RPMI7951 (cell line): ENCODE results near the gene OR2T5. TPM values are rescaled to one million over a fixed set of nuclear protein-coding genes. Genes with fewer than 3 reads are reported as not detected.
A peak's percentile ranks its signal among the peaks of the same experiment; 100 is the strongest.
"Not testable (repeated sequence)": the region's sequence is repeated elsewhere in the genome, so short reads cannot be mapped to it uniquely, and the experiment has no call there.

Source experiments
- DNase-seq: peaks from one replicate; pipeline ENCODE4 v3.0.0-alpha.2; 2012; ENCODE audit warnings: low read depth
- total RNA-seq: library from RNA; depleted of rRNA; stranded (reverse); fragments of >200 nt; shearing (Covaris generic); gene quantifications from 2 replicates; pipeline ENCODE4 v1.2.3, GENCODE V29; 2014; rRNA removed

Gene OR2T5, protein sequence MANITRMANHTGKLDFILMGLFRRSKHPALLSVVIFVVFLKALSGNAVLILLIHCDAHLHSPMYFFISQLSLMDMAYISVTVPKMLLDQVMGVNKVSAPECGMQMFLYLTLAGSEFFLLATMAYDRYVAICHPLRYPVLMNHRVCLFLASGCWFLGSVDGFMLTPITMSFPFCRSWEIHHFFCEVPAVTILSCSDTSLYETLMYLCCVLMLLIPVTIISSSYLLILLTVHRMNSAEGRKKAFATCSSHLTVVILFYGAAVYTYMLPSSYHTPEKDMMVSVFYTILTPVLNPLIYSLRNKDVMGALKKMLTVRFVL
- total RNA-seq, result not detected in 2 replicates

DNA sequence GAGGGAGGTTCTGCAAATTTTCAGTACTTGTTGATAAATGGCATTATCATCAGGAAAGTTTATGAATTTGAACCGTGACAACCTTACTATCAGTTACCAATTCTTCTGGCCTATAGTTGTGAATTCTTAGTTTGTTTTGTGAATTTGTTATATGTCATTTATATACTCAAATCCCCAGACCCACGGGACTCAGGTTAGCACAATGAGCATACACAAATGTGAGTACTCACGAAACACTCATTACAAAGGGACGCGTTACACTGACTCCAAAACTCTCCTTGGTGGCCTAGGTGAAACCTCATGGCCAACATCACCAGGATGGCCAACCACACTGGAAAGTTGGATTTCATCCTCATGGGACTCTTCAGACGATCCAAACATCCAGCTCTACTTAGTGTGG lies at the start of gene OR2T5:
TSS of gene OR2T5 (plus strand) at position 301 of the 400 bp plus-strand sequence. CDS start at position 301, 0 bp downstream.
- DNase-seq, result not testable (repeated sequence)

DNA sequence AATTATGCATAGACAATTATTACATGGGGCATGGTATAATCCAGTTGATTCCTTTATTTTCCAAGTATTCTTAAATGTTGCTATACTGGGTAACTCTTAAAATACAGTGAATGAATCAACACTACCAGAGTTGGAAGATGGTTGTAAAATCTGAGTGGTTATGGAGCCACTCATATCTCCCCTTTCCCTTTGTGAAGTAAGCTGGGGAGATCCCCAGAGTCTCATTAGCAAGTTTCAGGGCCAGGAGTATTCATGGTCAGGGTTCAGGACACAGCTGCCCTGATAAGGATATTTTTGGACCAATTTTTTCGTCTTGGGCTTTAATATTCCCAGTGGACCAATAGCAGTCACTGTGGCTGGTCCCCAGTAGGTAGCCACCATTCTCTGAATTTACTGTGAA lies 49.7 kb upstream of the OR2T5 start:
- DNase-seq, result not testable (repeated sequence)

DNA sequence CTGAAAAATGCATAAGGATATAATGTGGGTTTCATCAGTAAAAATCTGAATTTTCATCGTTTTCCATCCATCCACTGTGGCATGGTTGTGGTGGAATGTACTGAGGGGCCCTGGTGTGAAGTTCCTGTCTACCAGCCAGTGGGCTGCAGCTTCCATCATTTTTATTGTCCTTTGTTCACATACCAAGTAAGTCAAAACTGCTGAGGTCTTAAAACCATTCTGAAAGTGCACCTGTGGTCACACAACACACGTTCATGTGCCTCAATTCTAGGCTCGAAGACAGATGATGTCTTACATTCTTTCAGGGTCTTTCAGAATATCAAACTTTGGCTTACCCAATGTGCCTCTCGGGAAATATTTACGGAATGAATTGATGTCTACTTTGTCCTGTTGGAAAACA lies 49.1 kb upstream of the OR2T5 start:
- not testable (repeated sequence) for DNase-seq

DNA sequence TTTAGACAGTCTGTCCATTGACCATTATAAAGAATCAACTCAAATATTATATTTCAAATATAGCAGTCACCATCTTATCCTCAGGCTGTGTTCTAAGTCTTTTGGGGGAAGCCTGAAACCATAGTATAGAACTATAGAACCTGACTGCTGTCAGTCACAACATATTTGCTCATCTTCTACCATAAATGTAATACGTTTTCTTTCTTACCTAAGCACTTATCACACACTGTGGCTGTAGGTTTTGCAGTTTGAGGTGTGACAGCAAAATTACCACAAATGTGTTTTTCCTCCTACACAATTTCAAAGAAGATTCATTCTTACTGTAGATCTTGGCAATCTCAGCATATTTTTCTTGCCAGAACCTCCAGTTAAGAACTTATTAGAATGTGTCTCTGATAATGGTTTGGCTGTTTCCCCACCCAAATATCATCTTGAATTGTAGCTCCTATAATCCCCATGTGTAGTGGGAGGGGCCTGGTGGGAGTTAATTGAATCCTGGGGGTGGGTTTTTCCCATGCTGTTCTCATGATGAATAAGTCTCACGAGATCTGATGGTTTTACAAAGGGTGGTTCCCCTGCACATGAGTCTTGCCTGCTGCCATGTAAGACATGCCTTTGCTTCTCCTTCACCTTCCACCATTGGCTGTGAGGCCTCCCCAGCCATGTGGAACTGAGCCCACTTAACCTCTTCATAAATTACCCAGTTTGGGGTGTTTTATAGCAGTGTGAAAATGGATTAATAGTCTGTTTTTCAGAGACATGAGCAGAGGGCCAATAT lies 45.7 kb upstream of the OR2T5 start:
- not testable (repeated sequence) for DNase-seq

DNA sequence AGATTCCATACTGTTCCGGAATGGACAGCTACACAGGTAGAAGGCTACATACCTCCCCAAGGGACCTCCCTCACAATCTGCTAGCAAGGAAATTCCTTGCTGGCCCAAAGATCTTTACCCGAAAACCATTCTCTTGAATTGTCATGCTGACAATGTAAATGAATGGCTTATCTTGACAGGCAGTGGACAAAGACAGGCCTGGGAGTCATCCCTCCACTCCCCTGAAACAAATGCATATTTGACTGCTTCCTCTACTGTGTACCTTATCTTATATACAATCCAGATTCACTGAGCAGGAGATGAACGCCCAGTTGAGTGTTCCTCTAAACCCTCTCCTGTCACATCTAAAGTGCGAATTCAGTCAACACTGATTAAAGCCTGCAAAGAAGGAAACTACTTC lies 43.8 kb upstream of the OR2T5 start:
- DNase-seq, result not testable (repeated sequence)

DNA sequence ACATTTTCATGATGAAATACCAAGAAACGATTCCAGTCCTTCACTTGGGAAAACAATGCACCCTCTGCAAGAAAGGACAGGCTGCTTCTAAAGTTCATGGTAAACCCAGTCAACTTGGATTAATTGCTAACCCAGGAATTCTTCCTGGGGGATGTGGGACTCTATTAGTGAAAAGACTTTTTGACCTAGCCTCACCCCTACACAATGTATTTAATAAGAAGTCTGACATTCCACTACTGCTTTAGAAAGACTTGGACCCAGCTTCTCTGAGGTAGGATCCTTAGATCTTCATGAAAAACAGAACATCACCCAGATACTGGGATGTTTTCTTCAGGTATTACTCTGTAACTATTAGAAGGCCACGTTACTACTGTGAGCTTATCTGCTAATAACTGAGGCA lies 43.0 kb upstream of the OR2T5 start, which contains the start of gene OR2T2:
TSS of gene OR2T2 (plus strand) at position 239 of the 400 bp plus-strand sequence. CDS start 7,161 bp downstream, outside the sequence.
- not testable (repeated sequence) for DNase-seq

DNA sequence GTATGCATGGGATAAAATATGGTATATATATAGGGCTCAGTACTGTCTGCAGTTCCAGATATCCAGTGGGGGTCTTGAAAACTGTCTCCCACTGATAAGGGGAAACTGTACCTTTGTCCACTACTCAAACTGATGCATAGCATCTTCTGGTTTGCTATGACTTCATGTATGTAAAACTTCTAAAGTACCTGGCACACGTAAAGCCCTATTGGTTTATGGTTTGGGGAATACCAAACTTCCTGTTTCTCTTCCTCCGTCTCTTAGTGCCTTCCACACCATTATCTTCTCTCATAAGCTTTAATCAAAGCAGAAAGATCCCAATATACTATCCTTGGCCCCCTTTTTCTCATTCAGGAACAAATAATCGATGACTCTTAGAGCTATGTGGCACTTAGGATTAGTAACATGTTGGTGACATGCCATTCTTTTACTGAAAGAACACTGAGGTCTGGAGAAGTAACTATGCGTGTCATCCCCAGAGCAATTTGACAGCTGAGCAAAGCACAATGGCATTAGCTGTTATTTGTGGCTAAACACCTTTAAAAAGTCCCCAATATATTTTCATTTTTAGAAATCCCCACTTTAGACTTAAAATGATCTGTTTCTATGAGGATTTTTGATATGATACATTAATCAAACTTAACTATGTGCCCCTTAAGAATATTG lies 39.8 kb upstream of the OR2T5 start:
- not testable (repeated sequence) for DNase-seq

DNA sequence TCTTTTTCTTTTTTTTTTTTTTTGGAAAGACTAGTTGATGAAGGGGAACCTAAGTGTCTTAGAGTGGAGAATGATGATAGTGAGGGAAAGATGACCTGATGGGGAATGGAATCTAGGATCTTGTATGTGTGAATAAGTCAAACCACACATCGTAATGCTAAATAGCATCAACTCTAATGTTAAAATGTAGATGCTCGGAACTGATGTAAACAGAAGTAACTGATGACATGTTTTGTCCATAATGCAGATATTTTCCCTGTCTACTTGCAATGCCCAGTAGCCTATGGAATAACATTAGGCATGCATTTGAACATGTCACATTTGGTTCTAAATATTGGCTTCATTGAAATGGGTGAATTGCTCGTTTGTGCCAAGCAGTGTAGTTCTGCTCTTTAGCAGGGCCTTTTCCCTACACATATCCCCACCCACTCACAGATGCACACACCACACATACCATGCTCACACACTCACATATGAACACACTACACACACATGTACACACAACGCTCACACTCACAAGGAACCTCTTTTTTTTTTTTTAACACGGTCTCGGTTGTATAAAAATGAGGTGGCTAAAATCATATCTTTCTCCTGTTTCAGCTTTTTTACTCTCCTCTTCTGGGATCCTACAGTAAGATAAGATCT lies 38.4 kb upstream of the OR2T5 start:
- DNase-seq, result not testable (repeated sequence)

DNA sequence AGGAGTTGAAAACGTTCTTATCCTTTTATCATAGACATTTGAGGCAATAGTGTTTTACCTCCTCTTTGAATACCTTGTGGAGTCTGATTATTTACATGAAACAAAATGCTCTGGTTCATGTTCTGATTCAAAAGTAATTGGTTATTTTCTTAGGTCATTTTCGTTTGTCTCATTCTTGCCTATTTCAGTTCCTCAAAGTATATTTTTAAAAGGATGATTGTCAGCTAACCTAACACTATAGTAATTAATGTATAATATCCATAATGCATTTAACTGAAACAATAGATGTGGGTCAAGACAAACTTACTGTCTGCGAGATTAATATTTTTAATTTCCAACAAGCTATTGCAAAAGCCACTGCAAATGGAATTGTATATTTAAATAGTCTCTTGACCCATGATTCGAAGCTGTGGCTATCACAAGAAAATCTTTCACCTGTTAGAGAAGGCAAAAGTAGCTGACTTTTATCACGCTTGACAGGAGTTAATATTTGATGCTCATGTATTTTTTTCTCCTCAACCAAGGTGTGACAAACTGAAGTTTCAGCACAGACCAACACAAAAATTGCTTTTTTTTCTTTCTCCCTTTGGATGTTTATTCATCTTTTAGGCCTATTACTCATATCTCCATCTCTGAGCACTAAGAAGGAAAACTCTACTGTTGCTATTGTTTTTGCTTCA lies 37.8 kb upstream of the OR2T5 start:
- not testable (repeated sequence) for DNase-seq

DNA sequence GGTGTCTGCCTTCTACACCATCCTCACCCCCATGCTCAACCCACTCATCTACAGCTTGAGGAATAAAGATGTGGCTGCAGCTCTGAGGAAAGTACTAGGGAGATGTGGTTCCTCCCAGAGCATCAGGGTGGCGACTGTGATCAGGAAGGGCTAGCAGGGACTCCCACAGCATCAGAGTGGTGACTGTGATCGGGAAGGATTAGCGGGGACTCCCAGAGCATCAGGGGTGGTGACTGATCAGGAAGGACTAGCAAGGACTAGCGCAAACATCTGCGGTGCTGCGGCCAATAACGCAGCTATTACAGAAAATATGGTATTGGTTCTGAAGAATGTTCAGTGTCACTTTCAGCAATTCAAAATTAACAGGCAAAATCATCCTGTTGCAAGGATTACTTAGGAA lies 34.8 kb upstream of the OR2T5 start:
- not testable (repeated sequence) for DNase-seq

DNA sequence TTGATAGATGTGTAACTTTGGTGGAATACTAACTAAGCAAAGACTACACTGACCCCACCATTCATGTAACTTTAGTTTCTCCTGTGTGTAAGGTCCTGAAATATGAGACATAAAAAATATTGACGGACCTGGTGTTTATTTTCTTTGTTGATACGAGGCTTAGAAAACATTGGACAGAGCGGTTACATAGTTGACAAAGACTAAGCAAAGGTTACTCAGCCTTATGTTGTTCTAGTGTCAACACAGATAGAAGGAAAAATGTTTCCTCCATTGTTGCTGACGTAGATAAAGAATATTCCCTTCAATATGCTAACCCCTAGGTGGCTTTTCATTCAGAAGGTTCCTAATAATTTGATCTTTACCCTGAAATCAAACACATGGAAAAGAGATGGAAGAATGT lies 33.3 kb upstream of the OR2T5 start:
- not testable (repeated sequence) for DNase-seq

DNA sequence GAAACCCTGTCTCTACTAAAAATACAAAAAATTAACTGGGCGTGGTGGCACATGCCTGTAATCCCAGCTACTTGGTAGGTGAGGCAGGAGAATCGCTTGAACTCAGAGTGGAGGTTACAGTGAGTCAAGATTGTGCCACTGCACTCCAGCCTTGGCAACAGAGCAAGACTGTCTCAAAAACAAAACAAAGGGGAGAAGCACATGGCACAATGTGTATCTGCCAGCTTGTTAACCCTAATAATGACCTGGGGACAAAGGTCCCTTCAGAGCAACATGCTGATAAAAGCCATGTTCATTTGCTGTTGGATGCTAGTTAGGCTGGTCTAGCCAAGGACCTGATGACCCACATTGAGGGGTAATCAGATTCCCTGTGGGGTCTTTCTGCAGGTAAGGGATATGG lies 31.8 kb upstream of the OR2T5 start:
- not testable (repeated sequence) for DNase-seq

DNA sequence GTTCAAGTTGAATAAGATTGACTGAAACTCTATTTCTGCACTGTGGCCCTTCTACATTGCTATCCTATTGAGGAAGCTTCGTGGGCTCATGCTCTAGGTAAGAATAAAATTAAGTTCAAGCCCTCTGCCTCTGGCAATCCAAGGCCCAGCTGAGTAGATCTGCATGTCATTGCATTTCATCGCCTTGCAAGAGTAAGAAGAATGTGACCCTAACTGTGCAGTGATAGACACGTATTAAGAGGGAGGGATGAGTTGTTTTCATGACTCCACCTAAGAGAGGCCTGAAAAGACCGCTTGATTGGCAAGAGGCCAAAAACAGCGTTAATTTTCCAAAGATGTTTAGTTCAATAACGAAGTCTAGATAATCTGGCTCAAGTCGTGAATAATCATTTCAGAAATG lies 29.3 kb upstream of the OR2T5 start:
- DNase-seq, result peak; percentile 1

DNA sequence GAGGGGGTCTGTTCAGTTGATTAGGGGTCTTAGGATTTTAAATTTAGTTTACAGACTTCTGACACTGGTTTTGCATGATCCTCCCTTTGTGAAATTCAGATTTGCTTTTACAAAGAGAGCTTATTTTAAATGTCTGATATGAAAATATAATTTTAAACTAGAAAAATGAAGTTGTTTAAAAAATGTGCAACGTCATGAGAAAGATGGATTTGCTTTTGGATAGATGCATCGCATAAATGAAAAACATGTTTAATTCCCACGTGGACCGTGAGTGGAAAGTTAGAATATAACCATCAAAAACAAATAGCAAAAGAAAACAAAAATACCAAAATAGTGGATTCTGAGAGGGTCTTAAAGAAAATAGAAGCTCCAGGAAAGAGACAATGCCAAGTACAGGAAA lies 17.2 kb upstream of the OR2T5 start:
- no peak for DNase-seq

DNA sequence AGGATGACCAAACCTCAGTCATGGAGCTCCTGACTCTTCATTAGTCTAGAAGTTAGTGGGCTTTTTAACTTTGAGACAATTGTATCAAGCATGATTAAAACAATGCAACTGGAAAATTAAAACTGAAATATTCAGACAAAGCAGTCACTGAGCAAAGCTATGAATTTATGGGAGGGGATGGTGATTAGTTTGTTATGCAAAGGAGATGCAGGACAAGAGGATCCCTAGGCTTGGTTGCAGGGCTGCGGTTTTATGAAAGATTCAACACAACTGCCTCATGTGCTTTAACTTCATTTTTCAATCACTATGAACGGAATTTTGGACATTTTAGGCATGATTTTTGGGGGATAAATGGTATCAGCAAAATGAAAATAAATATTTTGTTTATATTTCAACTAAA lies 16.3 kb upstream of the OR2T5 start:
- DNase-seq, result not testable (repeated sequence)

DNA sequence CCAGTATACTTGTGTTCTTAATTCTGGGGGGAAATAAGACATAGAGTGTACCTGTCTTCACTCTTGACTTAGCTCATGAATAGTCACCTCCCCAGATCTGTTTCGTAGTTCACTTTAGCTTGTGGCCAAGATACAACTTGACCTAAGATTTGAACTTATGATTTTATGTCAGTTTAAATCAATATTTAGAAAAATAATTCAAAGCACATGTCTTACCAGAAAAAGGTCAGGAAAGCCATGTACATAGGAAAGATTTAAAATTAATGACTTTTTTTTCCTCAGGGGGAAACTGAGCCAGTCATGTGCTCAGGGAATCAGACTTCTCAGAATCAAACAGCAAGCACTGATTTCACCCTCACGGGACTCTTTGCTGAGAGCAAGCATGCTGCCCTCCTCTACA lies 15.3 kb upstream of the OR2T5 start, which contains the start of gene OR2T3:
TSS of gene OR2T3 (plus strand) at position 301 of the 400 bp plus-strand sequence. CDS start at position 301, 0 bp downstream.
- DNase-seq, result not testable (repeated sequence)

DNA sequence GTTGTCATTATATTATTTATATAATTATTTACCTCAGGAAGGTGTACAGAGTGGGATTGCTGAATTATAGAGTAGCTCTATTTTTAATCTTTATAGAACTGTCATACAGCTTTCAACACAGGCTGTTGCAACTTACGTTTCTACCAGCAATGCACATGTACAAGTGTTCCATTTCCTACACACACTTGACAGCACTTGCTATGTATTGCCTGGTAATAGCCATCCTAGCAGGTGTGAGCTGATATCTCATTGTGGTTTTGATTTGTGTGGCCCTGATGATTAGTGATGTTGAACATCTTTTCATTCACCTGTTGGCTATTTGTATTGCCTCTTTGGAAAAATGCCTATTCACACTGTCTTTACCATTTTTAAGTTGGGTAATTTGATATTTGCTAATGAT lies 12.7 kb upstream of the OR2T5 start:
- not testable (repeated sequence) for DNase-seq

DNA sequence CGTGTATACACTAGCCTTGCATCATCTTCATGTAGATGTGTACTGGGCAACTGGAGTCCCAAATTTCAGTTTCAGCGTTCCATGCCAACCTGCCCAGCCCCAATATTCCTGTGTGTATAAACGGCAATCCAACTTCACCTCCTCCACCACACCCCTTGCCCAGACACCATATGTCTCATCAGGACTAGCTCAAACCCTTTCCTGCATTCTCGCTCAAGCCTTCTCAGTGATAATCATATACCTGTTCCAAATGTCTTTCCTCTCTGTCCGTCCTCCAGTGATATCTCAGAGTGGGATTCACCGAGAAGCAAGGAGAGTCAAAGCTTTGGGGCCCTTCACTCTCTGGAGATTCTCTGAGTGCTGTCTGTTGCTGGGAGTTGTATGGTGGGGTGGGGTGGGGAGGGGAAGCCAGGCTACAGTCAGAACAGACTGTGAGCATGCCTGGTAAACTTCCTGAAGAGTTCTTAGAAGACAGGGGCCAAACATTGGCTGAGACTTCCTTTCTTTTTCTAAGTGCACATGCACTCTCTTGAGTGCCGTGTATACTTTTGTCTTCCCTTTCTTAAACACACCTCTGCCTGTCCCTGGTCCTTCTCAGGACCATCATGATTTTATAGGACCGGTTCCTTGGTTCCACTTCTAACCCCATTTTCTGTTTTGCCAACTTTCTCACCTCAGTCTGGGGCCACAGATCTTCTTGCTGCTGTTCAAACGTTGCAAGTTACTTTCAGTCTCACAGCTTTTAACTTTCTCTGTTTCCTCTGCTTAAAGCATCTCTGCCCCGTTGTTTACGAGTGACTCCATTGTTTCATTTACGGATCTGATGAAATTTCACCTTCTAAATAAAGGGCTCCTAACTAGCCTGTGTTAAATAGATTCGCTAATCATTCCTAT lies 6.5 kb upstream of the OR2T5 start:
- DNase-seq, result not testable (repeated sequence)

DNA sequence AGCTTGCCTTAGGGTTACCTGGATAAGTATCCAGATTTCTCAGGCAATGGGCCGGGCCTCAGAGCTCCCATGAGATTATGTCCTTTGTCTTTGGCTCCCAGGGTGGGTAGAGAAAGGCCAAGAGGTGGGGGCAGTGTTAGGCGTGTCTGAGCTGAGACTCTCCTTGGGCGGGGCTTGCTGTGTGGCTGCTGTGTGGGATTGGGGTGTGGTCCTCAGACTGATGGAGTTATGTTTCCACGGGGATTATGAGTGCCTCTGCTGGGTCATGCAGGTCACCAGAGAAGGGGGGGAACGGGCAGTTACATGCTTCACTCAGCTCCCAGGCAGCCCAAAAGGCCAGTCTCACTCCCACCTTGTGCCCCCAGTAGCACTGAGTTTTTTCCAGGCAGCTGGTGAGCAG lies 8.3 kb downstream of the OR2T5 start:
- DNase-seq, result not testable (repeated sequence)
